NCI-H1436 (cell line): ENCODE results near the gene GEMIN2.
A peak's percentile ranks its signal among the peaks of the same experiment; 100 is the strongest.
"Not testable (repeated sequence)": the region's sequence is repeated elsewhere in the genome, so short reads cannot be mapped to it uniquely, and the experiment has no call there.

Experiments used
- DNase-seq: peaks from one replicate; lab custom pipeline; 2025; lab: John Stamatoyannopoulos, UW

The GEMIN2 gene

GRCh38 chr14:39114073-39114838, at the start of gene GEMIN2:
Gene GEMIN2, plus strand, starts transcription at chr14:39114323. Its CDS starts 16 bp downstream, at chr14:39114339.
- peak; percentile 95 for DNase-seq

GRCh38 chr14:39069169-39069805, 44.8 kb upstream of the GEMIN2 start:
- DNase-seq = not testable (repeated sequence)

GRCh38 chr14:39069923-39070322, 44.2 kb upstream of the GEMIN2 start:
- DNase-seq = no peak

- no peak for DNase-seq
These were observed 43.0 kb upstream of the GEMIN2 start for GRCh38 chr14:39071096-39071495.

- DNase-seq = no peak
These were observed 33.2 kb upstream of the GEMIN2 start for GRCh38 chr14:39080886-39081285.

GRCh38 chr14:39083127-39083526, 31.0 kb upstream of the GEMIN2 start:
- DNase-seq = no peak

- no peak for DNase-seq
These were observed 28.2 kb upstream of the GEMIN2 start for GRCh38 chr14:39085933-39086332.

GRCh38 chr14:39087493-39087892, 26.6 kb upstream of the GEMIN2 start:
- no peak for DNase-seq

GRCh38 chr14:39090548-39091111, 23.5 kb upstream of the GEMIN2 start:
- no peak for DNase-seq

GRCh38 chr14:39091716-39092115, 22.4 kb upstream of the GEMIN2 start:
- no peak for DNase-seq

- DNase-seq = no peak
These were observed 19.6 kb upstream of the GEMIN2 start for GRCh38 chr14:39094515-39094914.

GRCh38 chr14:39097159-39097558, 17.0 kb upstream of the GEMIN2 start:
- DNase-seq = no peak

- not testable (repeated sequence) for DNase-seq
These were observed 14.9 kb upstream of the GEMIN2 start for GRCh38 chr14:39099215-39099614.

GRCh38 chr14:39099748-39100147, 14.4 kb upstream of the GEMIN2 start:
- DNase-seq = no peak

- DNase-seq = no peak
These were observed 11.7 kb upstream of the GEMIN2 start for GRCh38 chr14:39102265-39102968.

- peak; percentile 79 for DNase-seq
These were observed 10.9 kb upstream of the GEMIN2 start, which contains the start of gene SEC23A for GRCh38 chr14:39102969-39103957. Gene SEC23A, minus strand, starts transcription at chr14:39103235. Its CDS starts 7,117 bp downstream, at chr14:39096118.

GRCh38 chr14:39104078-39104801, 9.9 kb upstream of the GEMIN2 start:
- not testable (repeated sequence) for DNase-seq

GRCh38 chr14:39107591-39107996, 6.5 kb upstream of the GEMIN2 start:
- DNase-seq = no peak

GRCh38 chr14:39108791-39109190, 5.3 kb upstream of the GEMIN2 start:
- DNase-seq = no peak

- no peak for DNase-seq
These were observed 4.0 kb upstream of the GEMIN2 start for GRCh38 chr14:39109893-39110715.
